C4-2B (cell line): Measurements from ENCODE around the gene TVP23C.

ENCODE experiments used
- H3K27ac ChIP-seq: fragments of 450-650 bp; 2 replicates; pipeline ENCODE4 v1.5.1; 2017
- ZFX ChIP-seq: fragments of 450-650 bp; IDR thresholded peaks from 2 replicates; pipeline ENCODE4 v1.6.1; 2017
- TF ChIP-seq, protein P1 (sequence below): fragments of 450-650 bp; conservative IDR thresholded peaks from 2 replicates; pipeline ENCODE4 v1.5.1; 2017; ENCODE audit warnings: mild to moderate bottlenecking

The TVP23C gene

DNA sequence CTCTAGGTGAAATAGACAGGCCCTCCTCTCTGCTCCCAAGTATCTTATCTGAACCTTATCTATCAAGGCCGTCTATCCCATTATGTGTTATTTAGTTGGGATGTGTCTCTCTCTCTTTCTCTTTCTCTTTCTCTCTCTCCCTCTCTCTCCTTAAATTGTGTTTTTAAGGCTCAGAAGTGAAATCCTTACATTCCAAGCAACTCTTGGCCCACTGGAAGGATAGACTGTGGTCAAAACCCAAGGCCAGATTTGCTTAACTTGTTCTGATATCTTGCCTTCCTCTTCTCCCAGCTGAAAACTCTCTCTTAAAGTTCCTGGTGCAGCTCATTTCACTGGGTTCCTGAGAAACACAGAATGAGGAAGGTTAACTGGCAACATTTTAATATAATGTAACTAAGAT is 110.5 kb downstream of the TVP23C start:
- TF ChIP-seq, protein P1, sequence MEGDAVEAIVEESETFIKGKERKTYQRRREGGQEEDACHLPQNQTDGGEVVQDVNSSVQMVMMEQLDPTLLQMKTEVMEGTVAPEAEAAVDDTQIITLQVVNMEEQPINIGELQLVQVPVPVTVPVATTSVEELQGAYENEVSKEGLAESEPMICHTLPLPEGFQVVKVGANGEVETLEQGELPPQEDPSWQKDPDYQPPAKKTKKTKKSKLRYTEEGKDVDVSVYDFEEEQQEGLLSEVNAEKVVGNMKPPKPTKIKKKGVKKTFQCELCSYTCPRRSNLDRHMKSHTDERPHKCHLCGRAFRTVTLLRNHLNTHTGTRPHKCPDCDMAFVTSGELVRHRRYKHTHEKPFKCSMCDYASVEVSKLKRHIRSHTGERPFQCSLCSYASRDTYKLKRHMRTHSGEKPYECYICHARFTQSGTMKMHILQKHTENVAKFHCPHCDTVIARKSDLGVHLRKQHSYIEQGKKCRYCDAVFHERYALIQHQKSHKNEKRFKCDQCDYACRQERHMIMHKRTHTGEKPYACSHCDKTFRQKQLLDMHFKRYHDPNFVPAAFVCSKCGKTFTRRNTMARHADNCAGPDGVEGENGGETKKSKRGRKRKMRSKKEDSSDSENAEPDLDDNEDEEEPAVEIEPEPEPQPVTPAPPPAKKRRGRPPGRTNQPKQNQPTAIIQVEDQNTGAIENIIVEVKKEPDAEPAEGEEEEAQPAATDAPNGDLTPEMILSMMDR = no peak
- TF ChIP-seq ZFX = no peak
- H3K27ac ChIP-seq = no peak overlapping the region
